Neural cell (in vitro differentiated cells): Measurements from ENCODE around the gene PAOX. TPM values are rescaled to one million over a fixed set of nuclear protein-coding genes. Genes with fewer than 3 reads are reported as not detected.

Experiments
- H2AFZ ChIP-seq: fragments of 200-600, 300-800 bp; sonication (generic), shearing (Covaris generic); 2 replicates; pipeline ENCODE4 v1.6.0; 2014; ENCODE audit warnings: low read depth, mild to moderate bottlenecking, antibody characterized with exemption, low read length, moderate library complexity
- H3F3A ChIP-seq: fragments of 200-600 bp; shearing (Covaris generic); 2 replicates; pipeline ENCODE4 v1.6.1; 2016; ENCODE audit warnings: mild to moderate bottlenecking, moderate library complexity, mixed read lengths, antibody characterized with exemption, low read length; ENCODE audit not compliant: insufficient read depth, poor library complexity, severe bottlenecking
- H3K27ac ChIP-seq: fragments of 200-600, 300-800 bp; sonication (generic), shearing (Covaris generic); 2 replicates; pipeline ENCODE4 v1.5.1; 2014; ENCODE audit warnings: mild to moderate bottlenecking, low read length, moderate library complexity
- H3K27me3 ChIP-seq: fragments of 300-800, 200-600 bp; sonication (generic), shearing (Covaris generic); 2 replicates; pipeline ENCODE4 v1.6.0; 2014; ENCODE audit warnings: mild to moderate bottlenecking, low read depth, low read length, moderate library complexity; ENCODE audit not compliant: insufficient read depth
- H3K36me3 ChIP-seq: fragments of 300-800, 200-600 bp; sonication (generic), shearing (Covaris generic); 2 replicates; pipeline ENCODE4 v1.5.1; 2014; ENCODE audit warnings: mild to moderate bottlenecking, antibody characterized with exemption, low read length, moderate library complexity; ENCODE audit not compliant: insufficient read depth
- H3K4me2 ChIP-seq: fragments of 300-800, 200-600 bp; sonication (generic), shearing (Covaris generic); 2 replicates; pipeline ENCODE4 v1.6.0; 2014; ENCODE audit warnings: mild to moderate bottlenecking, low read length
- H3K4me3 ChIP-seq: fragments of 300-800, 200-600 bp; sonication (generic), shearing (Covaris generic); 2 replicates; pipeline ENCODE4 v1.5.1; 2014; ENCODE audit warnings: mild to moderate bottlenecking, low read length, moderate library complexity
- H3K79me2 ChIP-seq: fragments of 200-600 bp; shearing (Covaris generic); replicated peaks from 2 replicates; pipeline ENCODE4 v1.6.0; 2014; ENCODE audit warnings: mild to moderate bottlenecking, low read length, moderate library complexity; ENCODE audit not compliant: insufficient read depth
- H3K9ac ChIP-seq: fragments of 300-800, 200-600 bp; sonication (generic), shearing (Covaris generic); 2 replicates; pipeline ENCODE4 v1.6.1; 2016; ENCODE audit warnings: mild to moderate bottlenecking, low read length, mixed read lengths
- H3K9me2 ChIP-seq: fragments of 200-600 bp; shearing (Covaris generic); 2 replicates; pipeline ENCODE4 v1.6.1; 2016; ENCODE audit warnings: mild to moderate bottlenecking, low read length, mixed read lengths; ENCODE audit not compliant: insufficient read depth
- H3K9me3 ChIP-seq: fragments of 200-600, 300-800 bp; sonication (generic), shearing (Covaris generic); 2 replicates; pipeline ENCODE4 v1.6.1; 2016; ENCODE audit warnings: mild to moderate bottlenecking, mixed run types, low read length, moderate library complexity, mixed read lengths
- H4K20me1 ChIP-seq: fragments of 200-600 bp; shearing (Covaris generic); 2 replicates; pipeline ENCODE4 v1.6.1; 2016; ENCODE audit warnings: mild to moderate bottlenecking, mixed run types; ENCODE audit not compliant: insufficient read depth
- EP300 ChIP-seq: fragments of 450-650 bp; conservative IDR thresholded peaks from 2 replicates; pipeline ENCODE4 v1.6.1; 2014; ENCODE audit warnings: antibody characterized with exemption, mild to moderate bottlenecking, moderate library complexity; ENCODE audit not compliant: poor library complexity, severe bottlenecking
- EZH2 ChIP-seq: fragments of 200-600, 300-800 bp; shearing (Covaris generic), sonication (generic); IDR thresholded peaks from 2 replicates; pipeline ENCODE4 v1.6.1; 2014; ENCODE audit warnings: antibody characterized with exemption, low read length, borderline replicate concordance, mild to moderate bottlenecking; ENCODE audit not compliant: insufficient read depth, poor library complexity, severe bottlenecking
- MXI1 ChIP-seq: fragments of 450-650 bp; conservative IDR thresholded peaks from 2 replicates; pipeline ENCODE4 v1.6.1; 2014; ENCODE audit warnings: antibody characterized with exemption, mild to moderate bottlenecking; ENCODE audit not compliant: poor library complexity, severe bottlenecking
- POLR2AphosphoS5 ChIP-seq: IDR thresholded peaks from 2 replicates; pipeline ENCODE4 v1.6.1; 2012
- RAD21 ChIP-seq: fragments of 450-650 bp; conservative IDR thresholded peaks from 2 replicates; pipeline ENCODE4 v1.6.1; 2014; ENCODE audit warnings: antibody characterized with exemption, mild to moderate bottlenecking, moderate library complexity
- SMC3 ChIP-seq: fragments of 450-650 bp; conservative IDR thresholded peaks from 2 replicates; pipeline ENCODE4 v1.6.1; 2014; ENCODE audit warnings: antibody characterized with exemption, mild to moderate bottlenecking, moderate library complexity; ENCODE audit not compliant: poor library complexity
- TAF1 ChIP-seq: IDR thresholded peaks from 2 replicates; pipeline ENCODE4 v1.6.1; 2012; ENCODE audit warnings: low read depth
- polyA plus RNA-seq: library from polyadenylated mRNA; depleted of rRNA; stranded (reverse); fragments of >200 nt; gene quantifications from 2 replicates; pipeline ENCODE4 v1.2.3, GENCODE V29; 2014
- TF ChIP-seq, protein P1 (sequence below): IDR thresholded peaks from 2 replicates; pipeline ENCODE4 v1.6.1; 2012; ENCODE audit warnings: borderline replicate concordance
- TF ChIP-seq, protein P2 (sequence below): fragments of 450-650 bp; IDR thresholded peaks from 2 replicates; pipeline ENCODE4 v1.5.1; 2014; ENCODE audit warnings: antibody characterized with exemption, mild to moderate bottlenecking, moderate library complexity; ENCODE audit not compliant: poor library complexity, severe bottlenecking

The PAOX gene
- polyA plus RNA-seq, 1 donor from 2014 or later, result 3.0 TPM

DNA sequence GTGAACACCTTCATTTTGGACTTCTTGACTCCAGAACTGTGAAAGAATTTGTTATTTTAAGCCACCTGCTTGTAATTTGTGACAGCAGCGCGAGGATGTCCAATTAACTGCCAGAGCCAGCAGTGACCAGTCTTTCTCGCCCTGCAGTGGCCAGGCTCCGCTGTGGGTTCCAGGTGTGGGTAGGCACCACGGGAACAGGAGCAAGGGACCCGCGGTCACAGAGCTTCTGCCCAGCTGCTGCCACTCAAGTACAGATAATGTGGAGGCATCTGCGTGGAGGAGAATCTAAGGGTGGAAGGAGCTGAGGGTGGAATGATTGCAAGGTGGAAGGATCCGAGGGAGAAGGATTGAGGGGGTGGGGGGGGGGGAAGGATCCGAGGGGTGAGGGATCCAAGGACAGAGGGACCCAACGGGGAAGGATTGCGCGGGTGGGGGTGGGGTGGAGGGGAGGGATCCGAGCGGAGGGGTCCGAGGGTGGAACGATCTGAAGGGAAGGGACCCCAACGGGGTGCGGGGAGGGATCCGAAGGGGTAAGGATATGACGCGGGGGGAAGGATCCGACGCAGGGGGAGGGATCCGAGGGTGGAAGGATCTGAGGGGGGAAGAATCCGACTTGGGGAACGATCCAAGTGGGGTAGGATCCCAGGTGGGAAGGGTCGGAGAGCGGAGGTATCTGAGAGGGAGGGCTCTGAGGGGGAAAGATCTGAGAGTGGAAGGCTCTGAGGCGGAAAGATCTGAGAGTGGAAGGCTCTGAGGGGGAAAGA, 45.9 kb upstream of the PAOX start:
- peaks cover 26% of the 10 kb centered on the region for H3K27me3 ChIP-seq
- no peaks in the 10 kb centered on the region for H3K9me2 ChIP-seq
- H4K20me1 ChIP-seq, result no peaks in the 10 kb centered on the region
- H3K4me3 ChIP-seq, result no peak overlapping the region
- H3K9me3 ChIP-seq, result peaks cover 5% of the 10 kb centered on the region
- H2AFZ ChIP-seq, result no peak overlapping the region
- no peaks in the 10 kb centered on the region for H3K36me3 ChIP-seq
- no peak overlapping the region for H3K4me2 ChIP-seq
- no peaks in the 10 kb centered on the region for H3K79me2 ChIP-seq
- H3K27ac ChIP-seq, result no peak overlapping the region
- no peaks in the 10 kb centered on the region for H3F3A ChIP-seq
- TF ChIP-seq POLR2AphosphoS5 (no peak), TAF1 (no peak), MXI1 (no peak), EP300 (no peak), EZH2 (no peak), RAD21 (no peak), SMC3 (no peak)
- TF ChIP-seq, protein P1, sequence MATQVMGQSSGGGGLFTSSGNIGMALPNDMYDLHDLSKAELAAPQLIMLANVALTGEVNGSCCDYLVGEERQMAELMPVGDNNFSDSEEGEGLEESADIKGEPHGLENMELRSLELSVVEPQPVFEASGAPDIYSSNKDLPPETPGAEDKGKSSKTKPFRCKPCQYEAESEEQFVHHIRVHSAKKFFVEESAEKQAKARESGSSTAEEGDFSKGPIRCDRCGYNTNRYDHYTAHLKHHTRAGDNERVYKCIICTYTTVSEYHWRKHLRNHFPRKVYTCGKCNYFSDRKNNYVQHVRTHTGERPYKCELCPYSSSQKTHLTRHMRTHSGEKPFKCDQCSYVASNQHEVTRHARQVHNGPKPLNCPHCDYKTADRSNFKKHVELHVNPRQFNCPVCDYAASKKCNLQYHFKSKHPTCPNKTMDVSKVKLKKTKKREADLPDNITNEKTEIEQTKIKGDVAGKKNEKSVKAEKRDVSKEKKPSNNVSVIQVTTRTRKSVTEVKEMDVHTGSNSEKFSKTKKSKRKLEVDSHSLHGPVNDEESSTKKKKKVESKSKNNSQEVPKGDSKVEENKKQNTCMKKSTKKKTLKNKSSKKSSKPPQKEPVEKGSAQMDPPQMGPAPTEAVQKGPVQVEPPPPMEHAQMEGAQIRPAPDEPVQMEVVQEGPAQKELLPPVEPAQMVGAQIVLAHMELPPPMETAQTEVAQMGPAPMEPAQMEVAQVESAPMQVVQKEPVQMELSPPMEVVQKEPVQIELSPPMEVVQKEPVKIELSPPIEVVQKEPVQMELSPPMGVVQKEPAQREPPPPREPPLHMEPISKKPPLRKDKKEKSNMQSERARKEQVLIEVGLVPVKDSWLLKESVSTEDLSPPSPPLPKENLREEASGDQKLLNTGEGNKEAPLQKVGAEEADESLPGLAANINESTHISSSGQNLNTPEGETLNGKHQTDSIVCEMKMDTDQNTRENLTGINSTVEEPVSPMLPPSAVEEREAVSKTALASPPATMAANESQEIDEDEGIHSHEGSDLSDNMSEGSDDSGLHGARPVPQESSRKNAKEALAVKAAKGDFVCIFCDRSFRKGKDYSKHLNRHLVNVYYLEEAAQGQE, result no peak
- TF ChIP-seq, protein P2, sequence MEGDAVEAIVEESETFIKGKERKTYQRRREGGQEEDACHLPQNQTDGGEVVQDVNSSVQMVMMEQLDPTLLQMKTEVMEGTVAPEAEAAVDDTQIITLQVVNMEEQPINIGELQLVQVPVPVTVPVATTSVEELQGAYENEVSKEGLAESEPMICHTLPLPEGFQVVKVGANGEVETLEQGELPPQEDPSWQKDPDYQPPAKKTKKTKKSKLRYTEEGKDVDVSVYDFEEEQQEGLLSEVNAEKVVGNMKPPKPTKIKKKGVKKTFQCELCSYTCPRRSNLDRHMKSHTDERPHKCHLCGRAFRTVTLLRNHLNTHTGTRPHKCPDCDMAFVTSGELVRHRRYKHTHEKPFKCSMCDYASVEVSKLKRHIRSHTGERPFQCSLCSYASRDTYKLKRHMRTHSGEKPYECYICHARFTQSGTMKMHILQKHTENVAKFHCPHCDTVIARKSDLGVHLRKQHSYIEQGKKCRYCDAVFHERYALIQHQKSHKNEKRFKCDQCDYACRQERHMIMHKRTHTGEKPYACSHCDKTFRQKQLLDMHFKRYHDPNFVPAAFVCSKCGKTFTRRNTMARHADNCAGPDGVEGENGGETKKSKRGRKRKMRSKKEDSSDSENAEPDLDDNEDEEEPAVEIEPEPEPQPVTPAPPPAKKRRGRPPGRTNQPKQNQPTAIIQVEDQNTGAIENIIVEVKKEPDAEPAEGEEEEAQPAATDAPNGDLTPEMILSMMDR, result no peak
- H3K9ac ChIP-seq, result no peak overlapping the region

DNA sequence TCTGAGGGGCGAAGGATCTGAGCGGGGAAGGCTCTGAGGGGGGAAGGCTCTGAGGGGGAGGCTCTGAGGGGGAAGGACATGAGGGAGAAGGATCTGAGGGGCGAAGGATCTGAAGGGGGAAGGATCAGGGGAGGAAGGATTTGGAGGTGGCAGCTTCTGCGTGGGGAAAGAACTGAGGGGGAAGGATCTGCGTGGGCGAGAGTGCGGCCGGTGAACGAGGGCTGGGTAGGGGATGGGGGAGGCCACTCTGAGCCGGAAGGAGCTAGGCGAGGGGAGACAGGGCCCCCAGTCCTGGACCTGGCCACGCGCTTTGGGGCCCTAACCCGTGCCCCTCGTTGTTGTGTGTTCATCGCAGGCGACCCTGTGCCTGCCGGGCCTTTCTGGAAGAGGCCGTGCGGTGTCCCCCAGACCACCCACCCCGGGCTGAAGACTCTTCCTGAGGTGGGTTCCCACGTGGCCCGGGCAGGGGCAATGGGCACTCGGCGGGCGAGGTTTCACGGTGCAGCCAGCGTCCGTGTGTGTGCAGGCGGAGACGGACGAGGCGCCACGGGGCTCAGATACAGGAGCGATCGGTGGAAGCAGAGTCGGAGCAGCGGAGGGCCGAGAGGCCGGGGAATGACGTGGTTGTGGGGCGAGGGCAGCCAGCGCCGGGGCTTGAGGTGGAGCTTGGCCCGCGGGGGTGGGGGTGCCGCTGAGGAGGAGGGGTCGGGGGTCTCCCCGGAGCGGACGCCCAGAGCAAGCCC, 44.4 kb upstream of the PAOX start:
- H3K27ac ChIP-seq, result no peak overlapping the region
- H3K36me3 ChIP-seq, result no peaks in the 10 kb centered on the region
- H2AFZ ChIP-seq, result no peak overlapping the region

More for the DNA sequence above, 44.4 kb upstream of the PAOX start:
- Histone ChIP-seq H3K4me2 (no peak overlapping the region), H4K20me1 (no peaks in the 10 kb centered on the region), H3K27me3 (peaks cover 26% of the 10 kb centered on the region), H3K79me2 (no peaks in the 10 kb centered on the region), H3F3A (no peaks in the 10 kb centered on the region), H3K9me3 (peaks cover 5% of the 10 kb centered on the region), H3K9me2 (no peaks in the 10 kb centered on the region), H3K4me3 (peak overlapping the region; percentile 65), H3K9ac (no peak overlapping the region)
- TF ChIP-seq EP300, result no peak
- no peak for TF ChIP-seq MXI1
- no peak for TF ChIP-seq TAF1
- TF ChIP-seq, protein P2, result no peak
- TF ChIP-seq, protein P1, result no peak
- TF ChIP-seq SMC3, result no peak
- no peak for TF ChIP-seq EZH2
- TF ChIP-seq POLR2AphosphoS5, result no peak
- no peak for TF ChIP-seq RAD21
